MCF 10A (cell line): ENCODE data around the gene CSF2. TPM values are rescaled to one million over a fixed set of nuclear protein-coding genes. Genes with fewer than 3 reads are reported as not detected.
"Not testable (repeated sequence)": the region's sequence is repeated elsewhere in the genome, so short reads cannot be mapped to it uniquely, and the experiment has no call there.

Experiments used
- BruUV-seq: library from RNA; stranded (reverse); fragments of 400-500 nt; replicated peaks from 2 replicates; lab custom pipeline; 2021; lab: Mats Ljungman, UMichigan
- CTCF ChIA-PET: fragments of 300-600 bp; sonication (Branson Sonifier 250); formaldehyde crosslinking; extraction: SDS; loops from one replicate; lab custom pipeline; 2021; ENCODE audit warnings: antibody characterized with exemption, inconsistent platforms; lab: Yijun Ruan, JAX
- POLR2A ChIA-PET: fragments of 300-600, 350-650 bp; sonication (Branson Sonifier 250); formaldehyde crosslinking; extraction: SDS; loops from one replicate; lab custom pipeline; 2020; ENCODE audit warnings: antibody characterized with exemption, inconsistent platforms; lab: Yijun Ruan, JAX
- DNase-seq: peaks from one replicate; pipeline ENCODE4 v3.0.0-alpha.2; 2018; ENCODE audit not compliant: unreplicated experiment
- H3K27ac Mint-ChIP-seq: one replicate; pipeline ENCODE4 v1.8.0; 2022; ENCODE audit warnings: mild to moderate bottlenecking, low read depth, mixed read lengths; ENCODE audit not compliant: unreplicated experiment
- H3K27me3 Mint-ChIP-seq: one replicate; pipeline ENCODE4 v1.8.0; 2022; ENCODE audit warnings: mixed read lengths; ENCODE audit not compliant: insufficient read depth, unreplicated experiment
- H3K36me3 Mint-ChIP-seq: one replicate; pipeline ENCODE4 v1.8.0; 2022; ENCODE audit warnings: mild to moderate bottlenecking, moderate library complexity, mixed read lengths; ENCODE audit not compliant: insufficient read depth, unreplicated experiment
- H3K4me1 Mint-ChIP-seq: one replicate; pipeline ENCODE4 v1.8.0; 2022; ENCODE audit warnings: mixed read lengths; ENCODE audit not compliant: insufficient read depth, unreplicated experiment
- H3K4me3 Mint-ChIP-seq: one replicate; pipeline ENCODE4 v1.8.0; 2022; ENCODE audit warnings: mild to moderate bottlenecking, moderate library complexity, mixed read lengths; ENCODE audit not compliant: unreplicated experiment
- H3K9me3 Mint-ChIP-seq: one replicate; pipeline ENCODE4 v1.8.0; 2022; ENCODE audit warnings: mixed read lengths; ENCODE audit not compliant: unreplicated experiment
- intact Hi-C: fragments of 100-400 bp; cut with micrococcal nuclease; formaldehyde crosslinking; loops from 2 replicates; pipeline ENCODE4 v1.14.1; 2022
- total RNA-seq: library from RNA; stranded (reverse); gene quantifications from 2 replicates; pipeline ENCODE4 v1.2.3, GENCODE V29; 2022
- TF ChIP-seq, protein P1 (sequence below): fragments of 200-600 bp; IDR thresholded peaks from one replicate; pipeline ENCODE4 v1.8.0; 2022; ENCODE audit warnings: antibody characterized with exemption, mild to moderate bottlenecking; ENCODE audit not compliant: unreplicated experiment

CSF2 gene
- total RNA-seq, 1 experiment from 2014 or later = not detected

DNA sequence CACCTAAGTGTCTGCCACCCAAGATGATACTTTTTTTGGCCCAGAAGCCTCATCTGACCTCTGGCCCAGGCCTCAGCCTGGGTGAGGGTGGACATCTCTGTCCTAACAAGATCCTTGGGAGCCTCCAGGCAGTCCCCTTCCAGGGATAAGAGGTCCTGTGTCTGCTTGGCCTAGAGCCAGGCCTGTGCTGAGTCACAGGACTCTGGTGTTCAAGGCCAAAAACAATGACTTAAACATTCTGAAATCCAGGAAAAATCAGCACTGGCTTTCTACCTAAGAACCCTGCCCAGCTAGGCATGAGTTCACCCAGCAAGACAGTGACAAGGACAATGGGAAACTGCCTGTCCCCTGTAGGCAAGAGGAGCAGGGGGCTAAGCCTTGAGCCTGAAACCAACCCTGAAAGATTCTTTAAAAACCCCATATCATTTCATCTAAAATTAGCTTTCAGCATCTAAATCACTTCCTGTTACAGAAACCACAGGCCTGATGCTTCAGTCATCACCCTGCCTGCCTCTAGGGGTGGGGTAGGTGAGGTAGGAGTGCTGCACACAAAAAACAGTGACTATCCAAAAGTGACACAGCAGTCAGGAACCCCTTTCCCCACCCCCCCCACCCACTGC, 29.9 kb downstream of the CSF2 start:
- Mint-ChIP-seq H3K9me3 (no peaks in the 10 kb centered on the region), H3K4me1 (peaks cover 28% of the 10 kb centered on the region), H3K27me3 (no peaks in the 10 kb centered on the region), H3K27ac (peak overlapping the region; percentile 90), H3K4me3 (no peak overlapping the region), H3K36me3 (no peaks in the 10 kb centered on the region)
- TF ChIP-seq, protein P1, sequence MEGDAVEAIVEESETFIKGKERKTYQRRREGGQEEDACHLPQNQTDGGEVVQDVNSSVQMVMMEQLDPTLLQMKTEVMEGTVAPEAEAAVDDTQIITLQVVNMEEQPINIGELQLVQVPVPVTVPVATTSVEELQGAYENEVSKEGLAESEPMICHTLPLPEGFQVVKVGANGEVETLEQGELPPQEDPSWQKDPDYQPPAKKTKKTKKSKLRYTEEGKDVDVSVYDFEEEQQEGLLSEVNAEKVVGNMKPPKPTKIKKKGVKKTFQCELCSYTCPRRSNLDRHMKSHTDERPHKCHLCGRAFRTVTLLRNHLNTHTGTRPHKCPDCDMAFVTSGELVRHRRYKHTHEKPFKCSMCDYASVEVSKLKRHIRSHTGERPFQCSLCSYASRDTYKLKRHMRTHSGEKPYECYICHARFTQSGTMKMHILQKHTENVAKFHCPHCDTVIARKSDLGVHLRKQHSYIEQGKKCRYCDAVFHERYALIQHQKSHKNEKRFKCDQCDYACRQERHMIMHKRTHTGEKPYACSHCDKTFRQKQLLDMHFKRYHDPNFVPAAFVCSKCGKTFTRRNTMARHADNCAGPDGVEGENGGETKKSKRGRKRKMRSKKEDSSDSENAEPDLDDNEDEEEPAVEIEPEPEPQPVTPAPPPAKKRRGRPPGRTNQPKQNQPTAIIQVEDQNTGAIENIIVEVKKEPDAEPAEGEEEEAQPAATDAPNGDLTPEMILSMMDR = no peak
- no TSS peak for BruUV-seq
- ChIA-PET CTCF (interaction anchor here (0.7 to 1.7 kb wide), 2 partner anchors 38 to 151 kb away, joined by 4 to 6 read pairs; no protein-coding TSS in a partner anchor), POLR2A (interaction anchor here (0.8 to 1.1 kb wide), 2 partner anchors 9 to 11 kb away, joined by 5 to 7 read pairs; no protein-coding TSS in a partner anchor)
- intact Hi-C loops = loop anchor here (1.0 to 2.0 kb wide), 3 partner anchors 17 to 39 kb away; no protein-coding TSS in a partner anchor
- peak; percentile 96 for DNase-seq

DNA sequence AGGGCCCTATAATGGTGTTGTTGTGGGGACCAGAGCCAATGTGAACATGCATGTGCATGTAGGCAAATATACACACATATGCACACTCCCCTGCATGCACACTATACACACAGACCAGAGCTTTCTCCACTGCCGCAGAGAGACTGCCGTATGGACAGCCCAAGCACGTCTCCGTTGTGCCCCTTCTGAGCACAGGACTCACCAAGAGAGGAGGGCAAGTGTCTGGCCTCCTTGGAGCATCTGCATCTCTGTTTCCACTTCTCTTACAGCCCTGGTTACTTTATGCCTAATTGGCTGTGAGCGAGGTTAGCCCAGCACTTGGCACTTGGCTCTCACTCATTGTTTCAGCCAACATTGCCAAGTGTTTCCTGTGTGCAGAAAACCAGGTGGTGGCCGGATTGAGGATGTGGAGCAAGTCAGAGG, 30.4 kb downstream of the CSF2 start:
- Mint-ChIP-seq H3K27ac (peak overlapping the region; percentile 90), H3K9me3 (no peaks in the 10 kb centered on the region), H3K4me1 (peaks cover 28% of the 10 kb centered on the region), H3K36me3 (no peaks in the 10 kb centered on the region), H3K4me3 (no peak overlapping the region), H3K27me3 (no peaks in the 10 kb centered on the region)
- intact Hi-C loops = loop anchor here (1.0 to 2.0 kb wide), 3 partner anchors 18 to 39 kb away; no protein-coding TSS in a partner anchor
- TF ChIP-seq, protein P1 = no peak
- BruUV-seq = no TSS peak
- ChIA-PET POLR2A (interaction anchor here (0.8 to 1.1 kb wide), 2 partner anchors 10 to 12 kb away, joined by 5 to 7 read pairs; no protein-coding TSS in a partner anchor), CTCF (interaction anchor here (0.7 to 1.7 kb wide), 3 partner anchors 17 to 150 kb away, joined by 3 to 6 read pairs (median 4); no protein-coding TSS in a partner anchor)
- peak; percentile 69 for DNase-seq

DNA sequence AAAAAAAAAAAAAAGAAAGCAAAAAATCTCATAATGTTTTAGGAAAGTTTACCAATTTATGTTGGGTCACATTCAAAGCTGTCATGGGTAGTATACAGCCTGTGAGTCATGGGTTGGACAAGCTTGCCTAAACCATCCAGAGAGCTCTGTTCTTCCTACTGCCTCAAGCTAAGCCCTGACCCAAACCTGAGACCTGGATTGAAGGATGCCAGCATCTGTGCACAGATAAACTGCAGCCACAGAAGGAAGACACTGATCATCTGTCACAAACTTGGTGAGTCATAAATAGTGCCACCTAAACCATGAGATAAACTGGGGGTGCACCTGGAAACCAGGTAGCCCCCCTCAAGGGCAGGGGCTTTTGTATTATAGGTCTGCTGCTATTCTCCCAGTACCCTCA, 31.0 kb downstream of the CSF2 start:
- no peak overlapping the region for H3K4me3 Mint-ChIP-seq
- CTCF ChIA-PET = interaction anchor here (0.5 to 1.7 kb wide), 5 partner anchors 18 to 501 kb away, joined by 3 to 6 read pairs (median 4); no protein-coding TSS in a partner anchor
- POLR2A ChIA-PET = no interaction called here
- H3K9me3 Mint-ChIP-seq = no peaks in the 10 kb centered on the region
- DNase-seq = peak; percentile 65
- peaks cover 28% of the 10 kb centered on the region for H3K4me1 Mint-ChIP-seq
- intact Hi-C loops = no loop called here
- no peaks in the 10 kb centered on the region for H3K27me3 Mint-ChIP-seq
- TF ChIP-seq, protein P1 = no peak
- H3K36me3 Mint-ChIP-seq = no peaks in the 10 kb centered on the region
- peak overlapping the region; percentile 90 for H3K27ac Mint-ChIP-seq
- no TSS peak for BruUV-seq

DNA sequence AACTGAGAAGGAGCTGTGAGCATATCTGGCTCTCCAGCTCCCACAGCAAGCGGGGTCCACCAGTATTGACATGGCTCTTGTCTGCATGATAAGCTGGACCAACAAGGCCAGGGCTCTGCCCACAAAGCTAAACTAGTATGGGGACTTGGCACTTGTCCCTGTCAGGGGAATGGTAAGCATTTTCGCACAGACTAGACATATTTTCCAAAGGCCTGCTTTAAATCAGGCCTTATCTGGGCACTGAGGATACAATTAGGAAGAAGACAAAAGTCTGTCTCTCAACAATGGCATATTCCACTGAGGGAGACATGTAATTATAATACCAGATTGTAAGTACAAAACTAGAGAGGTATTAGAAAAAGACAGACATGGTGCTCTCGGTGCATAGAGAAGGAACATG, 32.1 kb downstream of the CSF2 start:
- peaks cover 28% of the 10 kb centered on the region for H3K4me1 Mint-ChIP-seq
- H3K27me3 Mint-ChIP-seq = no peaks in the 10 kb centered on the region
- BruUV-seq = no TSS peak
- no peak overlapping the region for H3K4me3 Mint-ChIP-seq
- CTCF ChIA-PET = interaction anchor here (0.8 kb wide), 1 partner anchor 29 kb away, joined by 4 read pairs; no protein-coding TSS in a partner anchor
- no peaks in the 10 kb centered on the region for H3K9me3 Mint-ChIP-seq
- intact Hi-C loops = no loop called here
- no peak for DNase-seq
- POLR2A ChIA-PET = interaction anchor here (0.6 kb wide), 1 partner anchor 23 kb away, joined by 3 read pairs; no protein-coding TSS in a partner anchor
- H3K36me3 Mint-ChIP-seq = no peaks in the 10 kb centered on the region
- H3K27ac Mint-ChIP-seq = no peak overlapping the region
- TF ChIP-seq, protein P1 = no peak

DNA sequence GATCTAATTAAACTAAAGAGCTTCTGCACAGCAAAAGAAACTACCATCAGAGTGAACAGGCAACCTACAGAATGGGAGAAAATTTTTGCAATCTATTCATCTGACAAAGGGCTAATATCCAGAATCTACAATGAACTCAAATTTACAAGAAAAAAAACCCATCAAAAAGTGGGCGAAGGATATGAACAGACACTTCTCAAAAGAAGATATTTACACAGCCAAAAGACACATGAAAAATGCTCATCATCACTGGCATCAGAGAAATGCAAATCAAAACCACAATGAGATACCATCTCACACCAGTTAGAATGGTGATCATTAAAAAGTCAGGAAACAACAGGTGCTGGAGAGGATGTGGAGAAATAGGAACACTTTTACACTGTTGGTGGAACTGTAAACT, 34.9 kb downstream of the CSF2 start:
- BruUV-seq, DNase-seq, POLR2A ChIA-PET, H3K36me3 Mint-ChIP-seq, H3K27me3 Mint-ChIP-seq, intact Hi-C loops, H3K27ac Mint-ChIP-seq, H3K9me3 Mint-ChIP-seq, H3K4me3 Mint-ChIP-seq: not testable (repeated sequence)
- CTCF ChIA-PET = interaction anchor here (0.7 kb wide), 1 partner anchor 402 kb away, joined by 3 read pairs; no protein-coding TSS in a partner anchor
- peaks cover 14% of the 10 kb centered on the region for H3K4me1 Mint-ChIP-seq

DNA sequence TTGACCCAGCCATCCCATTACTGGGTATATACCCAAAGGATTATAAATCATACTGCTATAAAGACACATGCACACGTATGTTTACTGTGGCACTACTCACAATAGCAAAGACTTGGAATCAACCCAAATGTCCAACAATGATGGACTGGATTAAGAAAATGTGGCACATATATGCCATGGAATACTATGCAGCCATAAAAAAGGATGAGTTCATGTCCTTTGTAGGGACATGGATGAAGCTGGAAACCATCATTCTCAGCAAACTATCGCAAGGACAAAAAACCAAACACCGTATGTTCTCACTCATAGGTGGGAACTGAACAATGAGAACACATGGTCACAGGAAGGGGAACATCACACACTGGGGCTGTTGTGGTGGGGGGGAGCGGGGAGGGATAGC, 35.4 kb downstream of the CSF2 start:
- DNase-seq, BruUV-seq, H3K27me3 Mint-ChIP-seq, intact Hi-C loops, H3K4me3 Mint-ChIP-seq, H3K27ac Mint-ChIP-seq, H3K9me3 Mint-ChIP-seq, POLR2A ChIA-PET, H3K4me1 Mint-ChIP-seq, H3K36me3 Mint-ChIP-seq: not testable (repeated sequence)
- CTCF ChIA-PET = interaction anchor here (0.6 kb wide), 1 partner anchor 261 kb away, joined by 3 read pairs; no protein-coding TSS in a partner anchor
